K562 (cell line): ENCODE results near the gene SLC16A9. TPM values are rescaled to one million over a fixed set of nuclear protein-coding genes. Genes with fewer than 3 reads are reported as not detected.

Experiments used
- ATAC-seq: fragments of 200-7000 bp; cut with Tn5 transposase; 3 replicates; pipeline ENCODE4 v1.9.1; 2020; ENCODE audit warnings: moderate library complexity
- BruUV-seq: library from RNA; stranded (reverse); fragments of 400-500 nt; replicated peaks from 2 replicates; lab custom pipeline; 2021; lab: Mats Ljungman, UMichigan
- CTCF ChIA-PET: fragments of 300-600 bp; formaldehyde crosslinking; extraction: SDS; loops from one replicate; lab custom pipeline; 2021; ENCODE audit warnings: low intra/inter-chr PET ratio; lab: Yijun Ruan, JAX
- POLR2A ChIA-PET: fragments of 300-600, 350-650 bp; sonication (Branson Sonifier 250); formaldehyde crosslinking; extraction: SDS; loops from one replicate; lab custom pipeline; 2021; ENCODE audit warnings: antibody characterized with exemption, inconsistent platforms; lab: Yijun Ruan, JAX
- DNase-seq, 4 experiments: peaks; one replicate each; pipeline versions ENCODE4 v3.0.0 to v3.0.0-alpha.2; 2011 to 2018; ENCODE audit warnings: low spot score in 3 of 4, mixed read lengths in 3 of 4; ENCODE audit errors: extremely low read depth in 1 of 4
- FAIRE-seq: peaks from 2 replicates; lab custom pipeline; 2011; peaks lifted over from hg19 to GRCh38; lab: Jason Lieb, UNC
- H2AFZ ChIP-seq: 2 replicates; pipeline ENCODE4 v1.6.0; 2011; ENCODE audit warnings: low read depth, low read length, control low read depth, inconsistent platforms
- H3K27ac ChIP-seq: fragments of 200-600 bp; 3 replicates; pipeline ENCODE4 v1.8.0; 2011; ENCODE audit warnings: low read depth, mild to moderate bottlenecking, control low read depth, inconsistent platforms, low read length, moderate library complexity, mixed read lengths; ENCODE audit errors: extremely low read depth
- H3K27me3 ChIP-seq, 2 experiments: fragments of 300-600 bp in 1 of 2; 2 replicates in 1 of 2; 3 replicates in 1 of 2; pipeline versions ENCODE4 v1.6.0 to v1.8.0; 2011; ENCODE audit warnings: inconsistent platforms in 2 of 2, low read length in 2 of 2, mild to moderate bottlenecking in 1 of 2, mixed read lengths in 1 of 2, moderate library complexity in 1 of 2; ENCODE audit not compliant: control insufficient read depth in 2 of 2, insufficient read depth in 2 of 2
- H3K36me3 ChIP-seq: fragments of 300-600 bp; 3 replicates; pipeline ENCODE4 v1.8.0; 2011; ENCODE audit warnings: mild to moderate bottlenecking, low read length, inconsistent platforms; ENCODE audit not compliant: control insufficient read depth, insufficient read depth
- H3K4me1 ChIP-seq, 2 experiments: fragments of 200-600 bp in 1 of 2; replicated peaks in 1 of 2; 2 replicates in 1 of 2; 3 replicates in 1 of 2; pipeline versions ENCODE4 v1.5.1 to v1.8.0; 2011; ENCODE audit warnings: inconsistent platforms in 2 of 2, low read length in 2 of 2, mild to moderate bottlenecking in 1 of 2, mixed read lengths in 1 of 2, moderate library complexity in 1 of 2; ENCODE audit not compliant: control insufficient read depth in 2 of 2, insufficient read depth in 2 of 2
- H3K4me2 ChIP-seq: 2 replicates; pipeline ENCODE4 v1.6.1; 2011; ENCODE audit warnings: low read length, control low read depth, inconsistent platforms, mixed read lengths; ENCODE audit not compliant: insufficient read depth
- H3K4me3 ChIP-seq: fragments of 200-600 bp; sonication (generic), shearing (Covaris generic); 2 replicates; pipeline ENCODE4 v1.5.1; 2016; ENCODE audit warnings: control low read depth, inconsistent platforms
- H3K79me2 ChIP-seq: fragments of 200-600 bp; 3 replicates; pipeline ENCODE4 v1.8.0; 2011; ENCODE audit warnings: low read length, inconsistent platforms; ENCODE audit not compliant: control insufficient read depth, insufficient read depth
- H3K9ac ChIP-seq, 2 experiments: 2 replicates each; pipeline versions ENCODE4 v1.6.0 to v1.6.1; 2011; ENCODE audit warnings: low read depth in 2 of 2, low read length in 2 of 2, control low read depth in 1 of 2, inconsistent platforms in 1 of 2, mild to moderate bottlenecking in 1 of 2, mixed read lengths in 1 of 2; ENCODE audit not compliant: insufficient read depth in 1 of 2
- H3K9me1 ChIP-seq: one replicate; pipeline ENCODE4 v1.6.0; 2011; ENCODE audit warnings: inconsistent platforms, mild to moderate bottlenecking, low read length, moderate library complexity; ENCODE audit not compliant: control insufficient read depth, insufficient read depth
- H3K9me3 ChIP-seq: replicated peaks from 2 replicates; pipeline ENCODE4 v1.5.1; 2011; ENCODE audit warnings: low read depth, low read length, inconsistent platforms; ENCODE audit not compliant: control insufficient read depth, insufficient read depth
- H4K20me1 ChIP-seq: replicated peaks from 2 replicates; pipeline ENCODE4 v1.6.1; 2011; ENCODE audit warnings: low read length, inconsistent platforms, mixed read lengths; ENCODE audit not compliant: control insufficient read depth, insufficient read depth
- ARNT ChIP-seq, 2 experiments: fragments of 450-650 bp; IDR thresholded peaks; 2 replicates each; pipeline ENCODE4 v1.6.1; 2016; ENCODE audit warnings: mild to moderate bottlenecking in 1 of 2
- ERF ChIP-seq: fragments of 450-650 bp; formaldehyde crosslinking; IDR thresholded peaks from 2 replicates; pipeline ENCODE4 v1.4.0; 2020; ENCODE audit warnings: mild to moderate bottlenecking, mixed read lengths
- MTA1 ChIP-seq: fragments of 450-650 bp; IDR thresholded peaks from 2 replicates; pipeline ENCODE4 v1.6.1; 2017; ENCODE audit warnings: borderline replicate concordance
- SPI1 ChIP-seq: IDR thresholded peaks from 2 replicates; pipeline ENCODE4 v1.6.1; 2011; ENCODE audit warnings: low read depth, low read length, control low read depth, borderline replicate concordance
- TSHZ1 ChIP-seq: fragments of 250-450 bp; sonication (Bioruptor Pico); IDR thresholded peaks from 2 replicates; pipeline ENCODE4 v1.4.0; 2020; ENCODE audit warnings: mild to moderate bottlenecking, moderate library complexity
- WGBS: fragments of 100-300 bp; shearing (Covaris generic); methylation state at CpG from one replicate; pipeline ENCODE4 v1.1.6; 2016; ENCODE audit warnings: low coverage, mixed read lengths; ENCODE audit not compliant: insufficient coverage; ENCODE audit errors: missing lambda C conversion rate; 5-methylcytosine and 5-hydroxymethylcytosine counted together
- in situ Hi-C: fragments of 300-500 bp; cut with MboI; formaldehyde crosslinking; loops from 4 replicates; pipeline ENCODE4 v1.15.0; 2018; ENCODE audit warnings: inconsistent platforms, mixed read lengths
- intact Hi-C: fragments of 100-400 bp; cut with micrococcal nuclease; formaldehyde crosslinking; loops from 2 replicates; pipeline ENCODE4 v1.14.2; 2022
- polyA plus RNA-seq, 8 experiments: library from polyadenylated mRNA; depleted of rRNA in 4 of 8; stranded (reverse) in 5 of 8; unstranded in 3 of 8; fragments of >200 nt; fragmentation: Nextera tagmentation in 2 of 8; fragmentation: Illumina TruSeq in 1 of 8; extraction: Ambion mirVana in 2 of 8; extraction: Trizol in 1 of 8; gene quantifications; 2 replicates each; pipeline versions ENCODE4 v1.2.1 to v1.2.3, GENCODE V29; 2011 to 2014; ENCODE audit warnings: inconsistent platforms in 1 of 8, missing spikeins in 1 of 8
- total RNA-seq, 7 experiments: library from RNA; depleted of rRNA in 6 of 7; stranded (reverse); fragments of >200 nt in 6 of 7; fragmentation: Illumina TruSeq in 2 of 7; extraction: Trizol in 2 of 7; gene quantifications; 2 replicates each; pipeline versions ENCODE4 v1.2.1 to v1.2.3, GENCODE V29; 2011 to 2021; ENCODE audit warnings: low replicate concordance in 1 of 7

Gene SLC16A9
- total and polyA plus RNA-seq, 9 of the 15 experiments (the other 6 are each of a cell fraction or from before 2014, with no cell fraction given), result 0.90 to 6.4 (median 2.1) TPM

DNA sequence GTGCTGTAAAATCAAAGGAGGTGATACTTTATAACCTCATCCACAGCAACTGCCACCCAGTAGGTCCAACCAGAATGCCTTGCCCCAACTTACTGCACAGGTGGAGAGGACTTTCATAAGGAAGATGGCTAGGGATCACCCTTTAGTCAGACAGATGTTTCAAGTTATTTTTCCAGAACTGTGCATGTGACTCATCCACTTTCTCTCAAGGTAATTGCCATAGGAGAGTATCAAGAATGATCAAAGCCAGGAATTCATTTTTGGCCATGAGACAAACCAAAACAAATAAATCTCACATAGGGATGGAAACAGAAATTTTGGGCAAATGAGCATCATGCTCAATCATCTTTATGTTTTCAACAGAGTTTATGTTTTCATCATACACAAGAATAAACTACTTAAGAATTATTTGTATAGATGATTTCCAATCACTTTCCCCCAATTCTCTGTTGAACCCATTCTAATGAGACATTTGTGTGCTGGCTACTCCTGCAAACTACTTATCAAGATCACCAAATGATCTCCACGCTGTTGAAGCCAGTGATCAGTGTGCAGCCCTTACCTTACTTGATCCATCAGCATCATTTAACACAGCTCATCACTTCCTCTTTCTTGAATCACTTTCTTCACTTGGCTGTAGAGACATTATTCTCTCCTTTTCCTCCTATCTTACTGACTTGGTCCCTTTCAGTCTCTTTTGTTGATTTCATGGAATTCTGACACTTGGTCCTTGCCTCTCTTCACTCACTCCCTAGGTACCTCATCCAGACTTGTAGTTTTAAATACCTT, 74.0 kb downstream of the SLC16A9 start:
- no peak for FAIRE-seq
- TF ChIP-seq ERF (CRISPR knock-in tag) (no peak), SPI1 (peak; percentile 84), MTA1 (no peak), ARNT (IDR thresholded peaks at IDR 0.05) (no peak), TSHZ1 (CRISPR knock-in tag) (no peak)
- ATAC-seq, result no peak
- in situ Hi-C loops (loop anchor here (25.0 kb wide), 1 partner anchor 802 kb away; no protein-coding TSS in a partner anchor), intact Hi-C loops (no loop called here)
- Histone ChIP-seq H3K9ac (no peak overlapping the region), H4K20me1 (no peaks in the 10 kb centered on the region), H3K4me1 (no peaks in the 10 kb centered on the region), H3K27ac (no peak overlapping the region), H3K27me3 (no peaks in the 10 kb centered on the region; a peak in 1 of 5 replicates), H2AFZ (no peak overlapping the region), H3K4me3 (no peak overlapping the region), H3K79me2 (no peaks in the 10 kb centered on the region), H3K9me3 (no peaks in the 10 kb centered on the region), H3K36me3 (no peaks in the 10 kb centered on the region), H3K9me1 (no peaks in the 10 kb centered on the region), H3K4me2 (no peak overlapping the region)
- no peak for DNase-seq
- BruUV-seq, result no TSS peak
- POLR2A ChIA-PET, result interaction anchor here (0.7 kb wide), 1 partner anchor 11 kb away, joined by 4 read pairs; no protein-coding TSS in a partner anchor
- WGBS, result 0% methylated on average over 1 of the region's 1 CpG
- CTCF ChIA-PET, result no interaction called here
